Measurements from ENCODE around the gene TLR8.

DNA sequence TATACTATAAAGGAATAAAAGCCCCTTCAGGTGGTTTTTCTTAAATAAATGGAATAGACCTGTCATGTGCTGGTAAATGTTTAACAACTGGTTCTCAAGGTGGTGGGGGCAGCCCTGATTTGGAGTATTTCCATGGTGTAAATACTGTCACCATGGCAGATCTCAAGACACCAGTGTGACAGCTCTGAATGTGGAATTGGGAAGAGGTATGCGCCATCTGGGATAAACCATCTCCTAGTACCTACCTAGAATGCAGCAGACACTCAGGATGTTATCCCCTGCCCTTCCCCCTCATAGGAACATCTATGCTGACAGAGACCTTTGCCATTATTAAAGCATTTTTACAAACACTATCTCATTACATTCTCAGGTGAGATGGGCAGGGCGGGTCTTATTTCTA is 42.1 kb downstream of the TLR8 start:
- TF ChIP-seq POLR2AphosphoS5 (IDR thresholded peaks at IDR 0.05), result no peak
- TF ChIP-seq, protein P1, sequence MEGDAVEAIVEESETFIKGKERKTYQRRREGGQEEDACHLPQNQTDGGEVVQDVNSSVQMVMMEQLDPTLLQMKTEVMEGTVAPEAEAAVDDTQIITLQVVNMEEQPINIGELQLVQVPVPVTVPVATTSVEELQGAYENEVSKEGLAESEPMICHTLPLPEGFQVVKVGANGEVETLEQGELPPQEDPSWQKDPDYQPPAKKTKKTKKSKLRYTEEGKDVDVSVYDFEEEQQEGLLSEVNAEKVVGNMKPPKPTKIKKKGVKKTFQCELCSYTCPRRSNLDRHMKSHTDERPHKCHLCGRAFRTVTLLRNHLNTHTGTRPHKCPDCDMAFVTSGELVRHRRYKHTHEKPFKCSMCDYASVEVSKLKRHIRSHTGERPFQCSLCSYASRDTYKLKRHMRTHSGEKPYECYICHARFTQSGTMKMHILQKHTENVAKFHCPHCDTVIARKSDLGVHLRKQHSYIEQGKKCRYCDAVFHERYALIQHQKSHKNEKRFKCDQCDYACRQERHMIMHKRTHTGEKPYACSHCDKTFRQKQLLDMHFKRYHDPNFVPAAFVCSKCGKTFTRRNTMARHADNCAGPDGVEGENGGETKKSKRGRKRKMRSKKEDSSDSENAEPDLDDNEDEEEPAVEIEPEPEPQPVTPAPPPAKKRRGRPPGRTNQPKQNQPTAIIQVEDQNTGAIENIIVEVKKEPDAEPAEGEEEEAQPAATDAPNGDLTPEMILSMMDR (IDR thresholded peaks at IDR 0.05), result no peak
